BLaER1 (cell line): ENCODE data around the gene MRAP2.

Experiments
- H3K27ac ChIP-seq: shearing (Covaris generic); formaldehyde crosslinking; 2 replicates; pipeline ENCODE4 v1.8.1; 2022
- H3K27me3 ChIP-seq: shearing (Covaris generic); formaldehyde crosslinking; 2 replicates; pipeline ENCODE4 v1.8.1; 2022
- H3K36me3 ChIP-seq: shearing (Covaris generic); formaldehyde crosslinking; 2 replicates; pipeline ENCODE4 v1.8.1; 2022
- H3K4me1 ChIP-seq: shearing (Covaris generic); formaldehyde crosslinking; 2 replicates; pipeline ENCODE4 v1.8.1; 2022
- H3K4me2 ChIP-seq: shearing (Covaris generic); formaldehyde crosslinking; 2 replicates; pipeline ENCODE4 v1.8.1; 2022
- H3K4me3 ChIP-seq: shearing (Covaris generic); formaldehyde crosslinking; 2 replicates; pipeline ENCODE4 v1.8.1; 2022
- H3K9ac ChIP-seq: shearing (Covaris generic); formaldehyde crosslinking; 2 replicates; pipeline ENCODE4 v1.8.1; 2022
- H3K9me3 ChIP-seq: shearing (Covaris generic); formaldehyde crosslinking; 2 replicates; pipeline ENCODE4 v1.8.1; 2022
- H4K20me1 ChIP-seq: shearing (Covaris generic); formaldehyde crosslinking; 2 replicates; pipeline ENCODE4 v1.8.1; 2022
- Cebpa-rat ChIP-seq: shearing (Covaris generic); IDR thresholded peaks from 2 replicates; pipeline ENCODE4 v1.8.1; 2022

Gene MRAP2

DNA sequence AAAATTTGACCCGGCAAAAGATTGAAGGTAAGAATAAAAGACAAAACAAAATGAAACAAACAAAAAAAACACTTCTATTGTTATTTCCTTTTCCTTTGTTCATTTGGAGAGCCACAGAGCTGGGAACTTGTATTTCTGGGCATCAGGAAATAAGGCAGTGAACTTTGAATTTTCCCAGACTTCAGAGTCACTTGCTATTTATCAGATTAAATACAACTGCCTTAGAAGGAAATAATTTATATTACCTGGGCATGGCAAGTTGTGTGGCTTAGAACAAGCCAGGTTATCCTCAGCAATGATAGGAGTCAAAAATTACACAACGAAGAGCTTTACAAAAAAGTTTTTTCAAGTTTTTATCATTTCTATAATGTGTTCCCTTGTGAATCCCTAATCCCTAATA is 20.2 kb upstream of the MRAP2 start:
- Histone ChIP-seq H3K27me3 (no peaks in the 10 kb centered on the region), H3K9me3 (no peaks in the 10 kb centered on the region), H3K4me1 (no peaks in the 10 kb centered on the region), H3K9ac (no peak overlapping the region), H4K20me1 (no peaks in the 10 kb centered on the region), H3K36me3 (no peaks in the 10 kb centered on the region), H3K27ac (no peak overlapping the region), H3K4me3 (no peak overlapping the region), H3K4me2 (no peak overlapping the region)
- TF ChIP-seq Cebpa-rat: no peak

DNA sequence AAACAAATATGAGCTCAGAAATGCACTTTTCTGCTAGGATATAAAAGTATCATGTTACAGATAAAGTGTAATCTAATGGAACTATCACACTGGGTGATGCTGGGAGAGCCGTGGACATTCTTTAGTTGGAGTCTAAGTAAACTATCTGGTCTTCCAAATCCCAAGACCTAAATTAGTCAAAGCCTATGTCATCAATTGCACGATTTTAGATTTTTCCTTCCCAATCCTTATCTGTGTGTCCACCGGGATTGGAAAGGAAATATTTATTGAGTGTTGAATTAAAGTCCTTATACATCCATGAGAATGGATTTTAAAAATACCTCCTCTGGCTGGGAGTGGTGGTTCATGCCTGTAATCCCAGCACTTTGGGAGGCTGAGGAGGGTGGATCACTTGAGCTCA is 19.6 kb upstream of the MRAP2 start:
- Histone ChIP-seq H3K4me1 (no peaks in the 10 kb centered on the region), H3K9ac (no peak overlapping the region), H3K4me2 (no peak overlapping the region), H3K27ac (no peak overlapping the region), H3K9me3 (no peaks in the 10 kb centered on the region), H4K20me1 (no peaks in the 10 kb centered on the region), H3K36me3 (no peaks in the 10 kb centered on the region), H3K4me3 (no peak overlapping the region), H3K27me3 (no peaks in the 10 kb centered on the region)
- TF ChIP-seq Cebpa-rat: no peak

DNA sequence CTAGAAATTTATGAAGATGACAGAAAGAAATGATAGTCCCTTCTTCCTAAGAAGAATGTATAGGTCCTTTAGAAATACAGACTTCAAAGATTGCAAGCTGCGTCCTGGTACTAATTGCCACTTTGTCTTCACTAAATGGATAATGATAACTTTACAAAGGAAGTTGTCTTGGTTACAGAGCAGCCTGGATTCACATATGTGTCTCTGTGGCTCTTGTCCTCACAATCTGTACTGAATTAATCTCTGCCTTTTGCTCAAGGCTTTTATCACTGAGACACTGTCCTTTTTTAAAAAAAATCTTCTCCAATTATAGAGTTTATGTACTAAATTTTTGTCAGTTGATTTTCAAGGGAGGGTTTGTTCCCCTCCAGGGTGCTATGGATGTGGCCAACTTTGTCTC is 17.5 kb upstream of the MRAP2 start:
- H3K9ac ChIP-seq: no peak overlapping the region
- no peaks in the 10 kb centered on the region for H3K36me3 ChIP-seq
- no peak overlapping the region for H3K4me2 ChIP-seq
- no peak overlapping the region for H3K27ac ChIP-seq
- no peaks in the 10 kb centered on the region for H3K9me3 ChIP-seq
- H3K27me3 ChIP-seq: no peaks in the 10 kb centered on the region
- TF ChIP-seq Cebpa-rat: no peak
- H3K4me3 ChIP-seq: no peak overlapping the region
- H4K20me1 ChIP-seq: no peaks in the 10 kb centered on the region
- H3K4me1 ChIP-seq: no peaks in the 10 kb centered on the region

DNA sequence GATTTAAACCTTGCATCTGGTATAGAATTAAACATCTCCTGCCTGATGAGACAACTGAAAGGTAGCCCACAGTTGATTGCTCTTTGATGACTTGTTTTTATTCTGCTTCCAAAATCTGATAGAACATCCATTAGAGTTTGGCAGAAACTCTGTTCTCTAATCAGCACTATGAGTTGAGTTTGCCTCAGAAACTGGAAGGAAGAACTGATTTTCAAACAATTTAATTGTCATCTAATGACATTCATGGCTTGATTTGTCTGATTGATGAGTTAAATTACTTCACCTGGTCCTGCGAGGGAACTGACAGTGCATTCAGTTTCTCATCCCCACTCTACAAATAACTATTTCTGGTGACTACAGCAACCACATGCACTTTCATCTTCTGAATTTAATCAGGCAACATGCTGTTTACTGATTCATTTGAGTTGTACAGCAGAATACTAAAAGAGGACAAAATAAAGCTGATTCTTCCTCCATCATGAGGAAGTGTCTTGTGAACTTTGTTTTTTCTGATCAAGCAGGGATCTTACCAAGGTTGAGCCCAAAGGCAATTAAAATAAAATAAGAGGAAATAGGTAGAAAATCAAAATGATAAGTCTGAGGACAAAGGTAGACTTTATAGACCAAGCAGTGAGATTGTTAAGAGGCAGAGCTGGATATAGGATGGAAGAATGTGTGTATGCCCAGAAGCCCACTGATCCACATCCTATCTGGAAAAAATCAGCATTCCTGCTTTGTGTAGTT is 15.7 kb upstream of the MRAP2 start:
- H3K4me1 ChIP-seq: no peaks in the 10 kb centered on the region
- no peak for TF ChIP-seq Cebpa-rat
- no peak overlapping the region for H3K9ac ChIP-seq
- H3K27me3 ChIP-seq: no peaks in the 10 kb centered on the region
- H3K4me3 ChIP-seq: no peak overlapping the region
- H4K20me1 ChIP-seq: no peaks in the 10 kb centered on the region
- no peak overlapping the region for H3K27ac ChIP-seq
- H3K36me3 ChIP-seq: no peaks in the 10 kb centered on the region
- H3K4me2 ChIP-seq: no peak overlapping the region
- no peaks in the 10 kb centered on the region for H3K9me3 ChIP-seq

DNA sequence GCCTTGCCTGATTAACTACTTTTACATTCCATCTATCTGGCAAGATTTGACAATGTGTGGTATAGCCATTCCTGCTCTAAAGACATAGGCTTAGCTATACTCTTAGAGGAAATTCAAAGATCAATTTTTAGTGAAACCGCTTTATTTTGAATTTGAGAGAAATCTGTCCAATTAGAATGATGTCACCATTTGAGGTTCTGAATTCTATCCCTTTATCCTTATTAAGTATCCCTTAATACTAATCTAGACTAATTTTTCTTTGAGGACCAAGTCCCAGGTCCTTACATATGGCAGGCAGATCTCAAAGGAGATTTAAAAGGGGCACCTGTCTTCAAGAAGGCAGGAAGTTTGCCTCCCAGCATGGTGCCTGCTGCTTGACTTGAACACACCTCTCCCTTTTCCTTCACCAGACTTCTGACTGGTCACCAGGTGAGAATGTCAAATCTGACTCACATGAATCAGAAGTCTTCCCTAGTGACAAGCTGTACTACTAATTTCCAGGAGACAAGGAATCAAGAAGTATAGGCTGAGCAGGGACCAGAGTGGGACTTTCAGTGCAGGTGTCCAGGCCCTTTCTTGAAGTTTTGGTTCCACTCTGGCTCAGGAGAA is 15.0 kb upstream of the MRAP2 start:
- Histone ChIP-seq H3K4me2 (no peak overlapping the region), H3K36me3 (no peaks in the 10 kb centered on the region), H3K4me1 (no peaks in the 10 kb centered on the region), H3K9me3 (no peaks in the 10 kb centered on the region), H3K27me3 (no peaks in the 10 kb centered on the region), H4K20me1 (no peaks in the 10 kb centered on the region), H3K9ac (no peak overlapping the region), H3K27ac (no peak overlapping the region), H3K4me3 (no peak overlapping the region)
- no peak for TF ChIP-seq Cebpa-rat

DNA sequence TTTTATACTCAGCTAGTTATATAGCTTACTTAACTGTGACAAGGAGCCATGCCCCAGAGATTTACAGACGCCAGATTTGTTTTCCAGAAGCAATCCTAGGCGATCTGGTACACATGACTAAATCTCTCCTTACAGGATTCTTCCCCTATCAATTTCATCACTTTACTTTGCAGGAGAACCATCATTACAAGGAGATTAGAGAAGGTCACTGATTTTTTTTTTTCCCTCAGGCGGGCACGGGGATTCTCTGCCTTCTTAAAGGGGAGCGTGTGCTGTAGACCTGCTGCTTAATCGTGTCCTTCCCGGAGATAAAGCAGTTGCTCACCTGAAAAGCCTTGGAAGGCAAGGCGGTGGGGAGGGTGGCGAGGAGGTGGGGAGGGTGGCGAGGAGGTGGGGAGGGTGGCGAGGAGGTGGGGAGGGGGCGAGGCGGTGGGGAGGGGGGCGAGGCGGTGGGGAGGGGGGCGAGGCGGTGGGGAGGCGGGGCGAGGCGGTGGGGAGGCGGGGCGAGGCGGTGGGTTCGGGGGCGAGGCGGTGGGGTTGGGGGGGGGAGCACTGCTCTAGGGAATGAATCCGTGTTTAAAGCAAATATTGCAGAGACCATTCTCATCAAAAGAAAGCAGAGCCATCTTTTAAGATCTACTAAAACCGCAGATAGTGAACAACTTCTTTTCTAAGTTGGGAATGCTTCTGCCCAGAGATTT is 14.3 kb upstream of the MRAP2 start:
- no peaks in the 10 kb centered on the region for H3K36me3 ChIP-seq
- no peaks in the 10 kb centered on the region for H3K4me1 ChIP-seq
- TF ChIP-seq Cebpa-rat: no peak
- H3K27ac ChIP-seq: no peak overlapping the region
- no peaks in the 10 kb centered on the region for H3K9me3 ChIP-seq
- no peak overlapping the region for H3K4me3 ChIP-seq
- H3K27me3 ChIP-seq: no peaks in the 10 kb centered on the region
- H3K9ac ChIP-seq: no peak overlapping the region
- no peaks in the 10 kb centered on the region for H4K20me1 ChIP-seq
- H3K4me2 ChIP-seq: no peak overlapping the region

DNA sequence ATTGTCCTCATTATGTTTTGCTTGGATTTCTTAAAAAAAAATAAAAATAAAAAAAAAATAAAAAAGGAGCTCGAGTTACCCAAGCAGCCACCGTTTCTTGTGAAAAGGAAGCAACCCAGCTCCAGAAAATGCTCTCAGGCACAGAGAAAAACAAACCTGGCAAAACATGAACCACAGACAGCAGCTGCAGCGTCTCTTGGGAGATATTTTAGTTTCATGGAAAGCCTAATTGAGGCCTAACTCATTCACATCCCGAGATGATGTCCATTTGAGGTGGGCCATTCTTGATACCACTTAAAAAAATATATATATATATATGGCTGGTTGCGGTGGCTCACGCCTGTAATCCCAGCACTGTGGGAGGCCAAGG is 13.7 kb upstream of the MRAP2 start:
- H3K9ac ChIP-seq: no peak overlapping the region
- H3K9me3 ChIP-seq: no peaks in the 10 kb centered on the region
- no peak overlapping the region for H3K4me3 ChIP-seq
- H3K4me1 ChIP-seq: no peaks in the 10 kb centered on the region
- H3K27me3 ChIP-seq: no peaks in the 10 kb centered on the region
- H3K36me3 ChIP-seq: no peaks in the 10 kb centered on the region
- H3K27ac ChIP-seq: no peak overlapping the region
- no peak overlapping the region for H3K4me2 ChIP-seq
- H4K20me1 ChIP-seq: no peaks in the 10 kb centered on the region
- no peak for TF ChIP-seq Cebpa-rat

DNA sequence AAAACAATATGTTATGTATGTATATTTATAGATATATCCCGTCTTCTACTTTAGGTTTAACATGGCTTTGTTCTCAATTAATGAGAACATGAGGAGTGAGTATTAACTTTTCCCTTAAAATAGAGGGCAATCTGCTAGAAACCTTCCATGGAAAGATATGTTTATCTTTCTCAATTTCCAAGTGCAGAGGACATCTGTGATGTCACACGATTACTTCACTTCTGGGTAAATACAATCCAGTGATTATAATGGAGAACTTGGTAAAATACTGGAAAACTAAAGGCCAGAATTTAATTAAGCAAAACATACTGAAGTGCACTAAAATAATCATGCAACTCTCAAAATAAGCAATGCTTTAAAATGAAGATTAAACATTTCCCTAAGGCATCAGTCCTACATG is 11.9 kb upstream of the MRAP2 start:
- no peak overlapping the region for H3K4me3 ChIP-seq
- no peak overlapping the region for H3K27ac ChIP-seq
- H3K36me3 ChIP-seq: no peaks in the 10 kb centered on the region
- H4K20me1 ChIP-seq: no peaks in the 10 kb centered on the region
- H3K9me3 ChIP-seq: no peaks in the 10 kb centered on the region
- no peak for TF ChIP-seq Cebpa-rat
- H3K4me2 ChIP-seq: no peak overlapping the region
- no peaks in the 10 kb centered on the region for H3K4me1 ChIP-seq
- no peaks in the 10 kb centered on the region for H3K27me3 ChIP-seq
- no peak overlapping the region for H3K9ac ChIP-seq

DNA sequence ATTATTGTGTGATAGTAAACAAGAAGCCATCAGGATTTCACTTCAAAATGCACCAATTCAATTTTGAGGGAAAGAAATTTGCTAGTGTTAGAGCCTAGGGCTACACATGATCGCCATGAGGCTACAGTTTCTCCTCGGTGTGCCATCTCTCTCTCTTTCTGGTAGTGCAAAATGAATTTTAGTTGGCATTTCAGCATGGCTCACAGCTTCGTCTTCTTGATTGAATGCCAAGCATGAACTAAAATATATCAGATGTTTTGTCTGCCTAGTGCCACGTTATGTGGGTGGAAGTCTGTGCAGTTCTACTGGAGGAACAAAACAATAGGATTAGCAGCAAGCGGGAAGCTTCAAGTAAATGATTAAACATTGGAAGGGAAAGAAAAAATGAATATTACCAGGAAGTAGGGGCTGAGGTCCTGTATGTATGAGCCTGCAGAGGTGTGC is 6.8 kb upstream of the MRAP2 start:
- no peak overlapping the region for H3K4me3 ChIP-seq

More for the DNA sequence above, 6.8 kb upstream of the MRAP2 start:
- no peaks in the 10 kb centered on the region for H3K9me3 ChIP-seq
- H4K20me1 ChIP-seq: no peaks in the 10 kb centered on the region
- TF ChIP-seq Cebpa-rat: no peak
- no peak overlapping the region for H3K4me2 ChIP-seq
- no peaks in the 10 kb centered on the region for H3K27me3 ChIP-seq
- H3K27ac ChIP-seq: no peak overlapping the region
- no peak overlapping the region for H3K9ac ChIP-seq
- no peaks in the 10 kb centered on the region for H3K36me3 ChIP-seq
- no peaks in the 10 kb centered on the region for H3K4me1 ChIP-seq
